CD14-positive monocyte (primary cell): ENCODE data around the gene NOP9. TPM values are rescaled to one million over a fixed set of nuclear protein-coding genes. Genes with fewer than 3 reads are reported as not detected.
"Not testable (repeated sequence)": the region's sequence is repeated elsewhere in the genome, so short reads cannot be mapped to it uniquely, and the experiment has no call there.

ENCODE experiments used
- DNase-seq, 3 donors: peaks; one replicate each; pipeline ENCODE4 v3.0.0-alpha.2; 2011 to 2022
- H2AFZ ChIP-seq: 2 replicates; pipeline ENCODE4 v1.6.0; 2012; ENCODE audit warnings: mild to moderate bottlenecking, low read depth, low read length, inconsistent platforms; ENCODE audit not compliant: insufficient read depth, poor library complexity, severe bottlenecking
- H3K27ac ChIP-seq, 2 donors: 1 replicate in 1 of 2; 2 replicates in 1 of 2; pipeline ENCODE4 v1.5.1; 2012 to 2013; ENCODE audit warnings: low read length in 2 of 2, control low read depth in 1 of 2, inconsistent platforms in 1 of 2, low read depth in 1 of 2, mild to moderate bottlenecking in 1 of 2
- H3K27me3 ChIP-seq, 2 donors: one replicate each; pipeline versions ENCODE4 v1.6.0 to v1.6.1; 2011 to 2013; ENCODE audit warnings: low read length in 2 of 2; ENCODE audit not compliant: control insufficient read depth in 2 of 2, insufficient read depth in 2 of 2
- H3K36me3 ChIP-seq, 2 donors: replicated peaks in 1 of 2; 1 replicate in 1 of 2; 2 replicates in 1 of 2; pipeline versions ENCODE4 v1.5.1 to v1.6.1; 2012 to 2013; ENCODE audit warnings: low read length in 2 of 2, control low read depth in 1 of 2, inconsistent platforms in 1 of 2, mild to moderate bottlenecking in 1 of 2; ENCODE audit not compliant: insufficient read depth in 2 of 2, control insufficient read depth in 1 of 2
- H3K4me1 ChIP-seq, 2 donors: 1 replicate in 1 of 2; 2 replicates in 1 of 2; pipeline versions ENCODE4 v1.5.1 to v1.6.1; 2012 to 2013; ENCODE audit warnings: low read length in 2 of 2, control low read depth in 1 of 2, inconsistent platforms in 1 of 2, mild to moderate bottlenecking in 1 of 2, moderate library complexity in 1 of 2; ENCODE audit not compliant: insufficient read depth in 2 of 2, control insufficient read depth in 1 of 2
- H3K4me2 ChIP-seq: replicated peaks from 2 replicates; pipeline ENCODE3; 2012; ENCODE audit warnings: low read length, moderate library complexity, mild to moderate bottlenecking; ENCODE audit not compliant: poor library complexity, severe bottlenecking; ENCODE audit errors: extremely low read depth
- H3K4me3 ChIP-seq, 3 experiments: fragments of 200-600 bp in 1 of 3; sonication (generic) in 1 of 3; replicated peaks in 1 of 3; 1 replicate in 2 of 3; 2 replicates in 1 of 3; pipeline ENCODE4 v1.5.1; 2011 to 2013; ENCODE audit warnings: low read length in 3 of 3, mild to moderate bottlenecking in 3 of 3, control low read depth in 2 of 3, low read depth in 2 of 3, inconsistent platforms in 1 of 3, moderate library complexity in 1 of 3
- H3K79me2 ChIP-seq: 2 replicates; pipeline ENCODE4 v1.6.0; 2012; ENCODE audit warnings: mild to moderate bottlenecking, control low read depth, inconsistent platforms, low read length, moderate library complexity; ENCODE audit not compliant: insufficient read depth
- H3K9ac ChIP-seq: 2 replicates; pipeline ENCODE4 v1.6.0; 2017; ENCODE audit warnings: low read length, mild to moderate bottlenecking; ENCODE audit not compliant: insufficient read depth, poor library complexity, severe bottlenecking
- H3K9me3 ChIP-seq, 2 donors: replicated peaks in 1 of 2; 1 replicate in 1 of 2; 2 replicates in 1 of 2; pipeline versions ENCODE4 v1.5.1 to v1.6.1; 2012 to 2013; ENCODE audit warnings: low read length in 2 of 2, control low read depth in 1 of 2; ENCODE audit not compliant: control insufficient read depth in 1 of 2, insufficient read depth in 1 of 2
- H4K20me1 ChIP-seq: 2 replicates; pipeline ENCODE4 v1.6.0; 2012; ENCODE audit warnings: mild to moderate bottlenecking, low read length, control low read depth, moderate library complexity; ENCODE audit not compliant: insufficient read depth
- H3K27ac Mint-ChIP-seq, 7 donors: one replicate each; pipeline ENCODE4 v1.8.0; 2020; ENCODE audit warnings: mild to moderate bottlenecking in 7 of 7, mixed read lengths in 7 of 7, moderate library complexity in 6 of 7, inconsistent platforms in 2 of 7
- H3K27me3 Mint-ChIP-seq, 3 donors: one replicate each; pipeline ENCODE4 v1.8.0; 2021 to 2022; ENCODE audit warnings: low read depth in 3 of 3, mild to moderate bottlenecking in 3 of 3, mixed read lengths in 3 of 3, moderate library complexity in 3 of 3, inconsistent platforms in 1 of 3
- H3K36me3 Mint-ChIP-seq, 2 donors: one replicate each; pipeline ENCODE4 v1.8.0; 2020; ENCODE audit warnings: mixed read lengths in 2 of 2, inconsistent platforms in 1 of 2, mild to moderate bottlenecking in 1 of 2
- H3K4me1 Mint-ChIP-seq: one replicate; pipeline ENCODE4 v1.8.0; 2020; ENCODE audit warnings: mild to moderate bottlenecking, mixed read lengths
- H3K4me3 Mint-ChIP-seq, 2 donors: one replicate each; pipeline ENCODE4 v1.8.0; 2020; ENCODE audit warnings: mild to moderate bottlenecking in 2 of 2, mixed read lengths in 2 of 2, moderate library complexity in 1 of 2
- H3K9me3 Mint-ChIP-seq, 7 donors: one replicate each; pipeline ENCODE4 v1.8.0; 2020 to 2022; ENCODE audit warnings: mixed read lengths in 7 of 7, mild to moderate bottlenecking in 6 of 7, moderate library complexity in 6 of 7, inconsistent platforms in 2 of 7
- CTCF ChIP-seq: fragments of 200-600 bp; IDR thresholded peaks from one replicate; pipeline ENCODE4 v1.8.0; 2022; ENCODE audit warnings: antibody characterized with exemption, mild to moderate bottlenecking
- WGBS: methylation state at CpG from one replicate; pipeline ENCODE4 v1.1.5; 2013; ENCODE audit warnings: missing lambda C conversion rate; ENCODE audit not compliant: insufficient coverage; 5-methylcytosine and 5-hydroxymethylcytosine counted together
- intact Hi-C, 2 donors: fragments of 100-400 bp; cut with micrococcal nuclease; formaldehyde crosslinking; loops; one replicate each; pipeline versions ENCODE4 v1.15.0 to v1.15.1; 2023
- polyA plus RNA-seq, 3 donors: library from polyadenylated mRNA; depleted of rRNA in 1 of 3; unstranded in 2 of 3; stranded (reverse) in 1 of 3; fragments of 300-500 nt in 2 of 3; fragments of >200 nt in 1 of 3; fragmentation: Illumina TruSeq in 2 of 3; gene quantifications; 1 replicate in 2 of 3; 2 replicates in 1 of 3; pipeline ENCODE4 v1.2.3, GENCODE V29; 2012 to 2021

Gene NOP9
- polyA plus RNA-seq, 3 donors = 1.2 to 16.6 (median 1.3) TPM

GRCh38 chr14:24327303-24327702, 27.7 kb downstream of the NOP9 start:
- Histone ChIP-seq H3K4me1 (peaks cover 60 to 64% of the 10 kb centered on the region in 2 donors), H3K4me2 (peak overlapping the region; percentile 58), H3K36me3 (no peaks in the 10 kb centered on the region), H3K27ac (peak overlapping the region; percentile 47 to 76), H3K9me3 (no peaks in the 10 kb centered on the region), H3K79me2 (no peaks in the 10 kb centered on the region), H2AFZ (peak overlapping the region; percentile 1), H3K9ac (no peak overlapping the region), H4K20me1 (no peaks in the 10 kb centered on the region), H3K27me3 (peaks cover 0 to under 1% of the 10 kb centered on the region in 2 donors), H3K4me3 (peak overlapping the region in 1 of 3 experiments; percentile 41)
- H3K27ac Mint-ChIP-seq = peak overlapping the region; percentile 84 to 96 (median 91)
- WGBS = 80% methylated on average over 1 of the region's 2 CpGs
- H3K4me3 Mint-ChIP-seq = peak overlapping the region; percentile 55 to 78
- DNase-seq = peak in 2 of 3 donors; percentile 40 to 52
- peaks cover 0 to 2% (median 0%) of the 10 kb centered on the region in 7 donors for H3K9me3 Mint-ChIP-seq
- peaks cover 6 to 11% of the 10 kb centered on the region in 2 donors for H3K36me3 Mint-ChIP-seq
- no peak for TF ChIP-seq CTCF
- H3K27me3 Mint-ChIP-seq = peaks cover 2 to 19% (median 3%) of the 10 kb centered on the region in 3 donors
- H3K4me1 Mint-ChIP-seq = peaks cover 65% of the 10 kb centered on the region
- intact Hi-C loops = no loop called here

- H4K20me1 ChIP-seq, H2AFZ ChIP-seq, H3K4me2 ChIP-seq, H3K9me3 Mint-ChIP-seq, DNase-seq, H3K79me2 ChIP-seq, H3K9me3 ChIP-seq, intact Hi-C loops, H3K36me3 ChIP-seq, H3K9ac ChIP-seq, H3K27me3 ChIP-seq, H3K4me3 Mint-ChIP-seq: not testable (repeated sequence)
- Mint-ChIP-seq H3K36me3 (peaks cover 6 to 13% of the 10 kb centered on the region in 2 donors), H3K4me1 (peaks cover 70% of the 10 kb centered on the region), H3K27me3 (peaks cover 3 to 20% (median 8%) of the 10 kb centered on the region in 3 donors), H3K27ac (peak overlapping the region in 5 of 7 donors; percentile 8 to 96 (median 88))
- TF ChIP-seq CTCF = peak; percentile 82
- Histone ChIP-seq H3K27ac (peak overlapping the region; percentile 47 to 76), H3K4me1 (peaks cover 66 to 70% of the 10 kb centered on the region in 2 donors), H3K4me3 (peak overlapping the region in 1 of 3 experiments; percentile 41)
- WGBS = 0% methylated on average over 1 of the region's 9 CpGs
These were observed 28.3 kb downstream of the NOP9 start for GRCh38 chr14:24327914-24328313.
